Measurements from ENCODE around the gene EXOC6. TPM values are rescaled to one million over a fixed set of nuclear protein-coding genes. Genes with fewer than 3 reads are reported as not detected.

EXOC6 gene
- total and polyA plus RNA-seq, 8 donors: 1.7 to 21.3 (median 4.6) TPM

DNA sequence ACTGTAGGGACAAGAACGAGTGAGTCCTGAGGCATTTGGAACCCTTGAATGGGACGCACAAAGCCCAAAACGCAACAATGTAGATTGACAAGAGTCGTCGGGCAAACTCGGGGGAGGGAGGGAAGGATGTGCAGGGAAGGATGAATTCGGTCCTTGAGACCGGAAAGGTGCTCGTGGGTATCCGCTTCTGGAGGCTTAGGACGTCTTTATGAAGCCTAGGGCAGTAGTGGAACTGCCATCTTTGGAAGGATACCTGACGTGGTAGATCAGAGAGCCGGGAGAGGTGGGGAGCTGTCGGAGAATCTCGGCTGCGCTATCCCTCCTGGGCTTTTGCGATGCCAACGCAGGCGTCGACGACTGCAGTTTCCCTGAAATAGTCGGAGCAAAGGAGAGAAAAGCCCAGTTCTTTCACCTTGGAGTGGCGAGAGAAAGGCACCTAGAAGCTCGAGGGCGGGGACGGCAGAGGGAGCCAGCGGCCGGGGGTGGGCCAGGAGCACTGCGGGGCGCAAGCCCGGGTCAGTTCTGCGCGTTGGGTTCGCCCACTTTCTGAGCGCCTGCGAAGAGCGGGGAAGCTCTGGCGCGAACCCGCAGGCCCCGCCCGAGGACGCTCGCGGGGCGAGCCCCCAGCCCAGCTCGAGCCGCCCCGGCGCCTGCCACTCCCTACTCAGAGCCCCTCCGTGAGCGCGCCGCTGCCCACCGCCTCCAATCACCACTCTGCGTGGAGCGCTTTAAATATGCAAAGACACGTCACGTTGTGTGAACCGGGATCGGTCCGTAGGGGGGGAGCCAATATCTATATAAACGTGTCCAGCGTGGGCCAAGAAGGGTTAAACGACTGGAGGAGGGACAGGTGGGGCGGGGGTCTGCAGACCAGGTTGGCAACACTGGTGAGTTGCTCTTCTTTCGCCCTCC is 211.9 kb downstream of the EXOC6 start, which contains the start of gene CYP26C1:
CYP26C1 (plus strand) TSS at position 824 of the 912 bp plus-strand sequence. CDS start 466 bp downstream, outside the sequence.
- H3K27ac ChIP-seq: no peak within 1 kb of the TSS
- intact Hi-C loops (cut with DNase I; ENCODE audit: low total_unique reads): no loop called here
- H3K4me1 ChIP-seq: peaks cover 14 to 40% (median 29%) of the 10 kb centered on the region in 4 donors
- WGBS, 5 donors: 19 to 29% (median 27%) methylated on average over 55 to 67 of the region's 67 CpGs
- H3K27me3 ChIP-seq: peaks cover 11 to 67% (median 48%) of the 10 kb centered on the region in 3 donors
- no peak for DNase-seq
- H3K4me3 ChIP-seq: no peak within 1 kb of the TSS
- TF ChIP-seq CTCF (IDR thresholded peaks at IDR 0.05) (no peak), POLR2AphosphoS5 (IDR thresholded peaks at IDR 0.05) (no peak), POLR2A (IDR thresholded peaks at IDR 0.05) (no peak), EP300 (IDR thresholded peaks at IDR 0.05) (no peak)
- H3K36me3 ChIP-seq: peaks cover 0 to 22% (median 5%) of the 10 kb centered on the region in 4 donors
- no peaks in the 10 kb centered on the region for H3K9me3 ChIP-seq

DNA sequence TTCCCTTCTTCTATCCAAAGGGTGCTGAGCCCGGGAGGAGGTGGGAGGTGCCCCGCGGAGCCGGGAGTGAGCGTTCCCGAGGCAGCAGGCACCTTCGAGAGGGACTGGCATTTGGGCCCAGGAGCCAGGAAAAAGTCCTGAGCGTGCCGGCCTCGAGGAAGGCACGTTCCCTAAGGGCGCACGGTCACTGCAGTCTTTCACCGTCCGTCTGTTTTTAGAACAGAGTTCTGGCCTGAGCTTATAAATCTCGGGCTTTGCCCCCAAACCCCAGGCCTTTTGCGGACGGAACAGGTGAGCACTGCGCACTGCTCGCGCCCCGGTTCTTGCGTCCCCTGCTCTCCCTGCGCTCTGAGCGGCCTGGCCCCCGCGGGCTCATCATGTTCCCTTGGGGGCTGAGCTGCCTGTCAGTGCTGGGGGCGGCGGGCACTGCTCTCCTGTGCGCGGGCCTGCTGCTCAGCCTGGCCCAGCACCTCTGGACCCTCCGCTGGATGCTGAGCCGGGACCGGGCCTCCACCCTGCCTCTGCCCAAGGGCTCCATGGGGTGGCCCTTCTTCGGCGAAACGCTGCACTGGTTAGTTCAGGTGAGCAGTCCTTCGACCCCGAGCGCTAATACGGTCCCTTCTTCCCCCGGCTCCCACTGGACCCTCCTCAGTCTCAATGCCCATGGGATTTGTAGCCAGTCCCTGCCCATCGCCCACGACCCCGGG is 212.7 kb downstream of the EXOC6 start:
- no peak for DNase-seq
- intact Hi-C loops (cut with DNase I; ENCODE audit: low total_unique reads): no loop called here
- 26 to 42% (median 34%) methylated on average over 29 to 45 of the region's 45 CpGs for WGBS, 5 donors
- H3K27me3 ChIP-seq: peaks cover 14 to 75% (median 56%) of the 10 kb centered on the region in 3 donors
- H3K27ac ChIP-seq: no peak overlapping the region
- peaks cover 19 to 48% (median 33%) of the 10 kb centered on the region in 4 donors for H3K4me1 ChIP-seq
- no peak overlapping the region for H3K4me3 ChIP-seq
- TF ChIP-seq POLR2AphosphoS5 (IDR thresholded peaks at IDR 0.05) (no peak), POLR2A (IDR thresholded peaks at IDR 0.05) (no peak), CTCF (IDR thresholded peaks at IDR 0.05) (no peak), EP300 (IDR thresholded peaks at IDR 0.05) (no peak)
- H3K36me3 ChIP-seq: peaks cover 0 to 22% (median 5%) of the 10 kb centered on the region in 4 donors
- no peaks in the 10 kb centered on the region for H3K9me3 ChIP-seq

DNA sequence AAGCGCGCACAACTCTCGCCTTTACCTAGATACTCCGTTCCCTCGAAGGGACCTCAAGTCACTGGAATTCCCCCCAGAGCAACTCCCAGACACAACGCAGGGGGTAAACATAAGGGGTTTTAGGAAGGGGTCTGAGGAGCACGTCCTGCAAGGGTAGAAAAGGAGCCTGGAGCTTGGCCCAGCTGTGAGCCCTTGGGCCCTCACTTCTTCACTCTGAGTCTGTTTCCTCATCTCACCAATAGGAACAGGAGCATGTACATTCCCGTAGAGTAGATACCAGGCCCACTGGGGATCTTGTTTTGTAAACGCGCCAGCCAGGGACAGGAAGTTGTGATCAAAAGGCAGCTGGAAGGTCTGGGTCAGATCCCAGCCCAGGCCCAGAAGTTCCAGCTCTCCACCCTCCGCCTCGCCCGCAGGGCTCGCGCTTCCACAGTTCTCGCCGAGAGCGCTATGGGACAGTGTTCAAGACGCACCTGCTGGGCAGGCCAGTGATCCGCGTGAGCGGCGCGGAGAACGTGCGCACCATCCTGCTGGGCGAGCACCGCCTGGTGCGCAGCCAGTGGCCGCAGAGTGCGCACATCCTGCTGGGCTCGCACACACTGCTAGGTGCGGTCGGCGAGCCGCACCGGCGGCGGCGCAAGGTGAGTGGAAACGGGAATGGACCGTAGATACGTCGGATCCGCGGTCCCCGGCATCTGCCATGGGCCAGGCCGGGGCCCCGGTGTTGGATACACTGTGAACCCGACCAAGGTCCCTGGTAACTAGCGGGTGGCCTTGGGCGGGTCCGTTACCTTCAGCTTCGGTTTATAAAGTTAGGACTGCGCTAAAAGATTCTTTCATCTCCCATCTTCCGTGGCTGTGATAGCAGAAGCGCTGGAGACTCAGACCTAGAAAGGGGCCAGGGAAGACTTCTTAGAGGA is 213.5 kb downstream of the EXOC6 start:
- Histone ChIP-seq H3K36me3 (peaks cover 0 to 22% (median 5%) of the 10 kb centered on the region in 4 donors), H3K9me3 (no peaks in the 10 kb centered on the region), H3K4me3 (peak overlapping the region; percentile 18 to 44 (median 36)), H3K27ac (no peak overlapping the region), H3K27me3 (peaks cover 17 to 83% (median 64%) of the 10 kb centered on the region in 3 donors), H3K4me1 (peaks cover 19 to 52% (median 35%) of the 10 kb centered on the region in 4 donors)
- intact Hi-C loops (cut with DNase I; ENCODE audit: low total_unique reads): no loop called here
- TF ChIP-seq POLR2AphosphoS5 (IDR thresholded peaks at IDR 0.05) (no peak), POLR2A (IDR thresholded peaks at IDR 0.05) (no peak), EP300 (IDR thresholded peaks at IDR 0.05) (no peak), CTCF (IDR thresholded peaks at IDR 0.05) (no peak)
- WGBS, 5 donors: 6 to 19% (median 8%) methylated on average over 17 to 57 of the region's 57 CpGs
- peak in 1 of 2 donors; percentile 61 for DNase-seq
